ENCODE results near the gene TMED1. TPM values are rescaled to one million over a fixed set of nuclear protein-coding genes. Genes with fewer than 3 reads are reported as not detected.
"Not testable (repeated sequence)": the region's sequence is repeated elsewhere in the genome, so short reads cannot be mapped to it uniquely, and the experiment has no call there.

Gene TMED1
- total RNA-seq (10 to 100 TPM; 15.7 to 16.6 TPM), polyA plus RNA-seq (29.9 TPM)

GRCh38 chr19:10835754-10836478 is at the start of gene TMED1:
TMED1 (minus strand) TSS chr19:10836212; CDS start chr19:10836191, 21 bp downstream.
- POLR2A ChIA-PET, result interaction anchor here (0.5 to 2.2 kb wide), 18 partner anchors 10 to 417 kb away, joined by 3 to 11 read pairs (median 4); partner anchors contain the start of genes CARM1 and DNM2

GRCh38 chr19:10885201-10886169 is 49.5 kb upstream of the TMED1 start:
- peaks cover 0 to 3% (median 0%) of the 10 kb centered on the region in 3 donors for H3K36me3 Mint-ChIP-seq
- Histone ChIP-seq H3K27me3 (ENCODE audit: insufficient read depth, low read length, poor library complexity, severe bottlenecking) (no peaks in the 10 kb centered on the region), H3K4me1 (ENCODE audit: insufficient read depth, low read length) (no peaks in the 10 kb centered on the region), H3K9me3 (ENCODE audit: low read length) (no peaks in the 10 kb centered on the region), H3K27ac (ENCODE audit: low read depth, low read length) (no peak overlapping the region), H3K36me3 (ENCODE audit: insufficient read depth, low read length) (no peaks in the 10 kb centered on the region), H3K4me3 (ENCODE audit: low read length) (no peak overlapping the region)
- peak overlapping the region in 1 of 7 donors; percentile 34 for H3K4me3 Mint-ChIP-seq
- CTCF ChIA-PET, result interaction anchor here (0.9 kb wide), 1 partner anchor 12 kb away, joined by 3 read pairs; no protein-coding TSS in a partner anchor
- peak overlapping the region in 3 of 8 donors; percentile 23 to 50 (median 27) for H3K27ac Mint-ChIP-seq
- POLR2A ChIA-PET, result no interaction called here
- no peaks in the 10 kb centered on the region for H3K27me3 Mint-ChIP-seq
- no peaks in the 10 kb centered on the region for H3K9me3 Mint-ChIP-seq
- peaks cover 5 to 13% (median 7%) of the 10 kb centered on the region in 3 donors for H3K4me1 Mint-ChIP-seq
- DNase-seq, result no peak

More at GRCh38 chr19:10835754-10836478, at the start of gene TMED1:
- H3K4me3 ChIP-seq (ENCODE audit: low read length), result peak within 1 kb of the TSS; percentile 93
- H3K36me3 Mint-ChIP-seq, result peaks cover 2 to 36% (median 5%) of the 10 kb centered on the region in 3 donors
- H3K27me3 ChIP-seq (ENCODE audit: insufficient read depth, low read length, poor library complexity, severe bottlenecking), result no peaks in the 10 kb centered on the region
- H3K4me1 ChIP-seq (ENCODE audit: insufficient read depth, low read length), result peaks cover 7% of the 10 kb centered on the region
- peak; percentile 93 to 94 (median 94) for DNase-seq
- peaks cover 0 to 9% (median 4%) of the 10 kb centered on the region in 5 donors for H3K9me3 Mint-ChIP-seq
- H3K9me3 ChIP-seq (ENCODE audit: low read length), result no peaks in the 10 kb centered on the region
- H3K36me3 ChIP-seq (ENCODE audit: insufficient read depth, low read length), result no peaks in the 10 kb centered on the region
- H3K27me3 Mint-ChIP-seq, result peaks cover 0 to 8% of the 10 kb centered on the region in 2 donors
- peaks cover 14 to 20% (median 15%) of the 10 kb centered on the region in 3 donors for H3K4me1 Mint-ChIP-seq
- H3K4me3 Mint-ChIP-seq, result peak within 1 kb of the TSS; percentile 88 to 98 (median 97)
- H3K27ac ChIP-seq (ENCODE audit: low read depth, low read length), result peak within 1 kb of the TSS; percentile 95
- CTCF ChIA-PET, result interaction anchor here (0.6 to 4.4 kb wide), 10 partner anchors 11 to 364 kb away, joined by 3 to 25 read pairs (median 5); partner anchors contain the start of genes CARM1, DNM2 and QTRT1
- H3K27ac Mint-ChIP-seq, result peak within 1 kb of the TSS; percentile 97 to 100 (median 99)

- Mint-ChIP-seq H3K4me1 (peaks cover 8 to 20% (median 8%) of the 10 kb centered on the region in 3 donors), H3K9me3 (no peaks in the 10 kb centered on the region), H3K27me3 (no peaks in the 10 kb centered on the region), H3K36me3 (peaks cover 0 to 3% (median 0%) of the 10 kb centered on the region in 3 donors), H3K4me3 (no peak overlapping the region), H3K27ac (peak overlapping the region in 1 of 8 donors; percentile 77)
- peaks cover 4% of the 10 kb centered on the region for H3K4me1 ChIP-seq (ENCODE audit: insufficient read depth, low read length)
- H3K4me3 ChIP-seq (ENCODE audit: low read length), result no peak overlapping the region
- ChIA-PET CTCF (interaction anchor here (0.9 kb wide), 1 partner anchor 167 kb away, joined by 3 read pairs; no protein-coding TSS in a partner anchor), POLR2A (no interaction called here)
- H3K9me3 ChIP-seq (ENCODE audit: low read length), result no peaks in the 10 kb centered on the region
- H3K27me3 ChIP-seq (ENCODE audit: insufficient read depth, low read length, poor library complexity, severe bottlenecking), result no peaks in the 10 kb centered on the region
- DNase-seq, result no peak
- H3K27ac ChIP-seq (ENCODE audit: low read depth, low read length), result no peak overlapping the region
- no peaks in the 10 kb centered on the region for H3K36me3 ChIP-seq (ENCODE audit: insufficient read depth, low read length)
These were observed 48.3 kb upstream of the TMED1 start for GRCh38 chr19:10884274-10884673.

- H3K27ac Mint-ChIP-seq, result no peak overlapping the region
- no peak overlapping the region for H3K4me3 Mint-ChIP-seq
- no peak overlapping the region for H3K27ac ChIP-seq (ENCODE audit: low read depth, low read length)
- no peak for DNase-seq
- no peaks in the 10 kb centered on the region for H3K27me3 Mint-ChIP-seq
- peaks cover 9% of the 10 kb centered on the region for H3K4me1 ChIP-seq (ENCODE audit: insufficient read depth, low read length)
- no peaks in the 10 kb centered on the region for H3K27me3 ChIP-seq (ENCODE audit: insufficient read depth, low read length, poor library complexity, severe bottlenecking)
- no peaks in the 10 kb centered on the region for H3K9me3 Mint-ChIP-seq
- peaks cover 0 to 2% (median 1%) of the 10 kb centered on the region in 3 donors for H3K36me3 Mint-ChIP-seq
- H3K4me3 ChIP-seq (ENCODE audit: low read length), result no peak overlapping the region
- no peaks in the 10 kb centered on the region for H3K36me3 ChIP-seq (ENCODE audit: insufficient read depth, low read length)
- ChIA-PET CTCF (interaction anchor here (1.2 kb wide), 1 partner anchor 10 kb away, joined by 4 read pairs; no protein-coding TSS in a partner anchor), POLR2A (interaction anchor here (1.1 kb wide), 1 partner anchor 10 kb away, joined by 3 read pairs; no protein-coding TSS in a partner anchor)
- no peaks in the 10 kb centered on the region for H3K9me3 ChIP-seq (ENCODE audit: low read length)
- H3K4me1 Mint-ChIP-seq, result peaks cover 15 to 31% (median 15%) of the 10 kb centered on the region in 3 donors
These were observed 46.1 kb upstream of the TMED1 start for GRCh38 chr19:10882108-10882457.

- H3K9me3 Mint-ChIP-seq, result no peaks in the 10 kb centered on the region
- CTCF ChIA-PET, result interaction anchor here (1.2 kb wide), 1 partner anchor 9 kb away, joined by 4 read pairs; no protein-coding TSS in a partner anchor
These were observed 45.5 kb upstream of the TMED1 start for GRCh38 chr19:10881403-10882107.

GRCh38 chr19:10878253-10878652 is 42.2 kb upstream of the TMED1 start:
- ChIA-PET CTCF (interaction anchor here (1.1 kb wide), 1 partner anchor 14 kb away, joined by 3 read pairs; no protein-coding TSS in a partner anchor), POLR2A (no interaction called here)
- peak overlapping the region in 5 of 8 donors; percentile 23 to 74 (median 37) for H3K27ac Mint-ChIP-seq
- H3K9me3 Mint-ChIP-seq, result no peaks in the 10 kb centered on the region
- Histone ChIP-seq H3K9me3 (ENCODE audit: low read length) (no peaks in the 10 kb centered on the region), H3K27me3 (ENCODE audit: insufficient read depth, low read length, poor library complexity, severe bottlenecking) (no peaks in the 10 kb centered on the region), H3K4me1 (ENCODE audit: insufficient read depth, low read length) (peaks cover 9% of the 10 kb centered on the region), H3K27ac (ENCODE audit: low read depth, low read length) (peak overlapping the region; percentile 7), H3K36me3 (ENCODE audit: insufficient read depth, low read length) (no peaks in the 10 kb centered on the region), H3K4me3 (ENCODE audit: low read length) (no peak overlapping the region)
- peak overlapping the region in 1 of 7 donors; percentile 64 for H3K4me3 Mint-ChIP-seq
- no peak for DNase-seq
- H3K36me3 Mint-ChIP-seq, result peaks cover 0 to 2% (median 1%) of the 10 kb centered on the region in 3 donors
- H3K27me3 Mint-ChIP-seq, result no peaks in the 10 kb centered on the region
- H3K4me1 Mint-ChIP-seq, result peaks cover 15 to 41% (median 23%) of the 10 kb centered on the region in 3 donors

More at GRCh38 chr19:10881403-10882107, 45.5 kb upstream of the TMED1 start:
- DNase-seq, result no peak
- Histone ChIP-seq H3K9me3 (ENCODE audit: low read length) (no peaks in the 10 kb centered on the region), H3K27ac (ENCODE audit: low read depth, low read length) (no peak overlapping the region), H3K4me3 (ENCODE audit: low read length) (no peak overlapping the region), H3K27me3 (ENCODE audit: insufficient read depth, low read length, poor library complexity, severe bottlenecking) (no peaks in the 10 kb centered on the region), H3K36me3 (ENCODE audit: insufficient read depth, low read length) (no peaks in the 10 kb centered on the region), H3K4me1 (ENCODE audit: insufficient read depth, low read length) (peaks cover 9% of the 10 kb centered on the region)
- Mint-ChIP-seq H3K27ac (no peak overlapping the region), H3K27me3 (no peaks in the 10 kb centered on the region), H3K4me3 (no peak overlapping the region), H3K4me1 (peaks cover 15 to 35% (median 19%) of the 10 kb centered on the region in 3 donors), H3K36me3 (peaks cover 0 to 2% (median 1%) of the 10 kb centered on the region in 3 donors)
- POLR2A ChIA-PET, result interaction anchor here (1.1 kb wide), 1 partner anchor 9 kb away, joined by 3 read pairs; no protein-coding TSS in a partner anchor

GRCh38 chr19:10877608-10878007 is 41.6 kb upstream of the TMED1 start:
- H3K27ac ChIP-seq (ENCODE audit: low read depth, low read length); H3K36me3 Mint-ChIP-seq; H3K9me3 Mint-ChIP-seq; H3K27me3 Mint-ChIP-seq; H3K9me3 ChIP-seq (ENCODE audit: low read length); H3K36me3 ChIP-seq (ENCODE audit: insufficient read depth, low read length); POLR2A ChIA-PET; H3K27me3 ChIP-seq (ENCODE audit: insufficient read depth, low read length, poor library complexity, severe bottlenecking); H3K4me3 ChIP-seq (ENCODE audit: low read length); DNase-seq: not testable (repeated sequence)
- H3K4me3 Mint-ChIP-seq, result peak overlapping the region in 1 of 7 donors; percentile 64
- peak overlapping the region in 2 of 8 donors; percentile 37 to 57 for H3K27ac Mint-ChIP-seq
- CTCF ChIA-PET, result interaction anchor here (1.1 kb wide), 1 partner anchor 13 kb away, joined by 3 read pairs; no protein-coding TSS in a partner anchor
- H3K4me1 Mint-ChIP-seq, result peaks cover 18 to 46% (median 28%) of the 10 kb centered on the region in 3 donors
- H3K4me1 ChIP-seq (ENCODE audit: insufficient read depth, low read length), result peaks cover 15% of the 10 kb centered on the region

Measured in CD8-positive, alpha-beta memory T cell (primary cell).